ENCODE measurements around the gene NEB.

Gene NEB

GRCh38 chr2:151733771-151734672, at the start of gene NEB:
TSS of gene NEB (minus strand) at chr2:151734476. CDS start at chr2:151733156, 1,320 bp downstream.
- no peak for DNase-seq (ENCODE audit: low read depth in 3 of 3)

GRCh38 chr2:151783133-151783520, 48.9 kb upstream of the NEB start:
- DNase-seq (ENCODE audit: low read depth in 3 of 3): no peak

GRCh38 chr2:151782378-151783132, 48.3 kb upstream of the NEB start:
- no peak for DNase-seq (ENCODE audit: low read depth in 3 of 3)

GRCh38 chr2:151781642-151782041, 47.4 kb upstream of the NEB start:
- DNase-seq (ENCODE audit: low read depth in 3 of 3): no peak

GRCh38 chr2:151780938-151781337, 46.7 kb upstream of the NEB start:
- no peak for DNase-seq (ENCODE audit: low read depth in 3 of 3)

- DNase-seq (ENCODE audit: low read depth in 3 of 3): no peak
Observed at GRCh38 chr2:151777935-151778334, 43.7 kb upstream of the NEB start.

GRCh38 chr2:151777487-151777886, 43.2 kb upstream of the NEB start:
- DNase-seq (ENCODE audit: low read depth in 3 of 3): no peak

GRCh38 chr2:151776367-151776766, 42.1 kb upstream of the NEB start:
- DNase-seq (ENCODE audit: low read depth in 3 of 3): no peak

GRCh38 chr2:151775057-151775740, 40.9 kb upstream of the NEB start:
- no peak for DNase-seq (ENCODE audit: low read depth in 3 of 3)

GRCh38 chr2:151774506-151774905, 40.2 kb upstream of the NEB start:
- DNase-seq (ENCODE audit: low read depth in 3 of 3): no peak

GRCh38 chr2:151771599-151772358, 37.5 kb upstream of the NEB start:
- DNase-seq (ENCODE audit: low read depth in 3 of 3): no peak

- no peak for DNase-seq (ENCODE audit: low read depth in 3 of 3)
Observed at GRCh38 chr2:151770995-151771394, 36.7 kb upstream of the NEB start.

GRCh38 chr2:151769606-151770005, 35.3 kb upstream of the NEB start:
- DNase-seq (ENCODE audit: low read depth in 3 of 3): no peak

GRCh38 chr2:151767536-151767935, 33.3 kb upstream of the NEB start:
- DNase-seq (ENCODE audit: low read depth in 3 of 3): no peak

GRCh38 chr2:151766437-151767153, 32.3 kb upstream of the NEB start:
- DNase-seq (ENCODE audit: low read depth in 3 of 3): no peak

- no peak for DNase-seq (ENCODE audit: low read depth in 3 of 3)
Observed at GRCh38 chr2:151765760-151766410, 31.6 kb upstream of the NEB start.

GRCh38 chr2:151762694-151763093, 28.4 kb upstream of the NEB start:
- no peak for DNase-seq (ENCODE audit: low read depth in 3 of 3)

- no peak for DNase-seq (ENCODE audit: low read depth in 3 of 3)
Observed at GRCh38 chr2:151761687-151762086, 27.4 kb upstream of the NEB start.

- DNase-seq (ENCODE audit: low read depth in 3 of 3): no peak
Observed at GRCh38 chr2:151761193-151761592, 26.9 kb upstream of the NEB start.

GRCh38 chr2:151760139-151760650, 25.9 kb upstream of the NEB start:
- no peak for DNase-seq (ENCODE audit: low read depth in 3 of 3)
